SK-MEL-5 (cell line): Measurements from ENCODE around the gene ATP1B3. TPM values are rescaled to one million over a fixed set of nuclear protein-coding genes. Genes with fewer than 3 reads are reported as not detected.

ENCODE experiments used
- DNase-seq: peaks from one replicate; pipeline ENCODE4 v3.0.0-alpha.2; 2016; ENCODE audit warnings: low read depth, low spot score
- in situ Hi-C: cut with HindIII; loops from 2 replicates; pipeline ENCODE4 v1.10.0; 2016; ENCODE audit warnings: low sequenced_read_pairs, high pct_unique_total_duplicates, low pct_unique_long_range_greater_than_20kb
- total RNA-seq: library from RNA; depleted of rRNA; stranded (reverse); fragments of >200 nt; shearing (Covaris generic); gene quantifications from 2 replicates; pipeline ENCODE4 v1.2.3, GENCODE V29; 2014

Gene ATP1B3
- total RNA-seq, 1 experiment from 2014 or later, result 81.6 TPM

DNA sequence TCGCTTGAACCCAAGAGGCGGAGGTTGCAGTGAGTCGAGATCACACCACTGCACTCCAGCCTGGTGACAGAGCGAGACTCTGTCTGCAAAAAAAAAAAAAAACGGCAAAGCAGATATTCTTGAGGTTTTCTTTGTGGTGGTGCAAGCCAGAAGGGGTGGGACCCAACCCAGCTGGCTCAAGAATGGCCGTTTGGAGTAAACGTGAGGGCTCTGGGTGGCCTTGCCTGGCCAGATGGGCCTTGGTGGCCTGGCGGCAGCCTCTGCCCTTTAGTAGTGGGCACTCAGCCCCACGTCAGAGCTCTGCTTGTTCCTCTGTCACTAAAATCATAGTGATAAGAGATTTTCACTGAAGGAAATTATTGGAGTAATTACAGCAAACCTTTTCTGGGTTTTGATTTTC is 50.5 kb downstream of the ATP1B3 start:
- DNase-seq, result no peak
- in situ Hi-C loops, result no loop called here

DNA sequence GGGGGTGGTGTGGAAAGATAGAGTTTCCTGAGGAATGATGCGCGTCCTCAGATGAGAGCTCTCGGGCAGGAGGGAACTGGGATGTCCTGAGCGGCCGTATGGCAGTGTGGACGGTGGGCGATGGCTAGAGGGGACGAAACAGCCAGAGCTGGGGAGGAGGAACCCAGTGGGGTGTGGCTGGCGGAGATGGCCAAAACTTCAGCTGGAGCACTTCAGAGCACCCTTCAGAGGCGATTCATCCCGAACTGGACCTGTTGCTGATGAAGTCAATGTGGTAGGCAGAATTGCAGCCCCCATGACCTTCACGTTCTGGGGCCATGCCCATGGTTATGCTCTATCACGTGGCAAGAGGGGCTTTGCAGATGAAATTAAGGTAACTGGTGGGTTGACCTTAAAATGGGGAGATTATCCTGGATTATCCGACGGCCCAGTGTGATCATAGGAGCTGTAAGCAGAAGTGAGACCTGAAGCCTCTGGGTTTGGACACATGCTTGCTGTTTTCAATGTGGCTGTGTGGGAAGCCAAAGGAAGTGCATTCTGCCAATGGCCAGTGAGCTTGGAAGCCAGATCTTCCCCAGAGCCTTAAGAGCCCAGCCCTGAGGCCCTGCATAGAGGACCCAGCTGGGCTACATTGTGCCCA is 52.3 kb downstream of the ATP1B3 start:
- no peak for DNase-seq
- in situ Hi-C loops, result no loop called here

DNA sequence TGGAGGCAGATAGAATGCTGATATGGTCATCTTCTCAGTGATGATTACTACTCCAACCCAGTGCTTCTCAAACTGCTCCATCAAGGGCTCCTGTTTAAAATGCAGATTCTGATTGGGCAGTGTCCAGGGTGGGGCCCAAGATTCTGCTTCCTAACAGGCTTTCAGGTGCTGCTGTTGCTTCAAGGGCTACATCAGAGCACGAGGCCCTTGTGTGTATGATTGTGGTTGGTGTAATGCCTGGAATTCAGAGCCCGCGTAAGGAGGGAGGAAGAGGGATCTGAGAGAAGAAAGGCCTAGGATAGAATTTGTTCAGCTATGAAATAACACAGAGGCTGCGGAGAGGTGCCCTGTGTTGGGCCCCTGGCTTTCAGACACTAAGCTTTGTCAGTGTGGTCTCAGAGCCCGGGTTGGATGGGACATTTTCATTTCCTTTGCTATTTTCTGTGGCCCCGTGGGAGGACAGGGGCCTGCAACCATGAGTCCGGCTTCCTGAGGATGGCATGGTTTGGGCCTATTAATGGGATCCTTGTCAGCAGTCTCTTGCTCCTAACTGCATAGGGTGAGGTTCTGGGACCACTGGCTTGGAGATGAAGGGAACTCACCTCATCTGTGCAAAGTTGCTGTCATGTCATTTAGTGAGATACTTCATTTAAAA is 53.0 kb downstream of the ATP1B3 start:
- in situ Hi-C loops, result no loop called here
- DNase-seq, result no peak

DNA sequence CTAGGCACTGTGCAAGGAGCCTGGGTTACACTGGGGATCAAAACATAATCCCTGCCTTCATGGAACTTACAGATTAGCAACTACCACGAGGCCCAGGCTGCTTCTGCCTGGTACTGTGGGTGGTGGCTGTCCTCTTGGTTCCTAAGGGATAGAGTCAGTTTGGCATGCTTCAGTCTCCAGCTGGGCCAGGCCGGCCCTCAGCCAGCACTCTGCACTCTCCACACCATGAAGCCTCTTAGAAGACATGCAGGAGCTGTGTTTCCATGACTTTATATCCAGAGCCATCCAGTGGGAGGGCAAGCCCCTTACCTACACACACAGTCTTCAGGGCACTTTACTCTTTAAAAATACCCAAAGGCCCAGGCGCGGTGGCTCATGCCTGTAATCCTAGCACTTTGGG is 54.4 kb downstream of the ATP1B3 start:
- in situ Hi-C loops, result no loop called here

DNA sequence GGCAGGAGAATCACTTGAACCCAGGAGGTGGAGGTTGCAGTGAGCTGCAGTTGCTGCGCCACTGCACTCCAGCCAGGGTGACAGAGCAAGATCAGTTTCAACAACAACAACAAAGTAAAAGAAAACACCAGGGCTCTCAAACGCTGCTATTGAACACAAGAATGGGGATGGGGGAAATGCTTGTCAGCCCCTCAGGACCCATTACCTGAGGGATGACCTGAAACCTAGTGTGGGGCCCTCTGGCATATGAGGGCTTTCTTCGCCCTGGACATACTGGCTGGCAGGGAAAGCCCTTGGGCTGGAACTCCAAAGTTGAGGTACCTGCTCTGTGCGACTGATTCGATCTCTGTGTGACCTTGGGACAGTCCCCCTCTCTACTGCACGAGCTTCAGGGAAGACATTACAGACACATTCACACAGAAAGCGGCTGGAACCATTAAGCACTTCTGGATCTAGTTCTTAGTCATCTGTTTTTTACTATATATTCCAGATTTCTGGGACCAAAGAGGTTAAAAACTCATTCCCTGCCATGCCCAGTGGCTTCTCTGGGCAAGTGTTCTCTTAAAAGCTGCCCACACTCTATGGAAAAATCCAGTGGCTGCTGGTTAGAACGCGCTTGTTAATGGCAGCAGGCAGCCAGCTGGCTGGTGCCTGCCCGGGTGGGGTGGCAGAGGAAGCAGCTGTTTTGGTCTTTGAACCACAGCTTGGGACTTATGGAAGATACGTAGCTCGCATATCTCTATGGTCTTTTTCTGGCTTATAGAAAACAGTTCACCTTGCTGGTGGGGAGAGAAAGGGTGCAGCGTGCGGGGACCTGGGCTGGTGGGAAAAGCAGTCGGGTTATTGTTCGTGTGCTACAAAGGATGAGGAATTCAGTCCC is 57.2 kb downstream of the ATP1B3 start:
- in situ Hi-C loops, result no loop called here
- no peak for DNase-seq

More for the DNA sequence above, 54.4 kb downstream of the ATP1B3 start:
- DNase-seq, result no peak

DNA sequence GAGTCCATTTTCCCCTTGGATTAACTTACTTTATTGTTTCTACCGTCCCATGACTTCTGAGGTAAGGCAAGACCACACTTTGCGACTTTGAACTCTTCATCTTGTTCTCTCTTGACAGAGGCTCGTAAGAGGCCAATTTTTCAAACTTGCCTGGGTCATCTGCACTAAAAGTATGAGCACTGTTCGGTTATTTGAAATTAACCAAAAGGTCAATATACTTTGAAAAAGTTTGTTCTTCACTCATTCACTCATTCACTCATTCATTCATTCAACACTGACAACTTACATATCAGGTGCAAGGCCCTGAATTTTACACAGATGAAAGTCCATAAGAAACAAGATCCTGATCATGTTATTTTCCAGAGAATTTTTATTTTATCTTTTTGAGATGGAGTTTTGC is 57.9 kb downstream of the ATP1B3 start:
- in situ Hi-C loops, result no loop called here
- DNase-seq, result no peak

DNA sequence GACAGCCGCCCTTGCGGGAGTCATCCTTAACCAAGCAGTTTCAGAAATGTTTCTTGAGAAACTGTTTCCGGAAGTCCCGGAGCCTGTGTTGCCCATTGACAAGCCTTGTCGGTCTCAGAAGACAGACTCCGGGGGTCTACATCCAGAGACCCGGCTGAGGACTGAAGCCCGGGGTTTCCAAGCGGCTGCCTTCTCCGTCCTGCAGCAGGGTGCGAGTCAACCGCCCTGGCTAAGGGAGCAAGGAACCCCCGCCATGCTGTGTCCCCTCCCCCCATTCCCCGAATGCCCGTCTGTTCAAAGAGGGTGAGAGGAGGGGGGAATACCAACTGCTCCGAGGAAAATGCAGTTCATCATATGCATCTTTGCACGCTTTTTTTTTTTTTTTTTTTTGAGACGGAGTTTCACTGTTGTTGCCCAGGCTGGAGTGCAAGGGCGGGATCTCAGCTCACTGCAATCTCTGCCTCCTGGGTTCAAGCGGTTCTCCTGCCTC is 61.6 kb downstream of the ATP1B3 start:
- no peak for DNase-seq
- in situ Hi-C loops, result no loop called here

GRCh38 chr3:141939759-141940158 is 63.3 kb downstream of the ATP1B3 start:
- DNase-seq, result no peak
- in situ Hi-C loops, result no loop called here

- DNase-seq, result peak; percentile 62
- in situ Hi-C loops, result no loop called here
Measured at GRCh38 chr3:141940194-141940776, 63.8 kb downstream of the ATP1B3 start.

- in situ Hi-C loops, result no loop called here
- no peak for DNase-seq
Measured at GRCh38 chr3:141941093-141941492, 64.7 kb downstream of the ATP1B3 start.

GRCh38 chr3:141942006-141942405 is 65.6 kb downstream of the ATP1B3 start:
- in situ Hi-C loops, result no loop called here

DNA sequence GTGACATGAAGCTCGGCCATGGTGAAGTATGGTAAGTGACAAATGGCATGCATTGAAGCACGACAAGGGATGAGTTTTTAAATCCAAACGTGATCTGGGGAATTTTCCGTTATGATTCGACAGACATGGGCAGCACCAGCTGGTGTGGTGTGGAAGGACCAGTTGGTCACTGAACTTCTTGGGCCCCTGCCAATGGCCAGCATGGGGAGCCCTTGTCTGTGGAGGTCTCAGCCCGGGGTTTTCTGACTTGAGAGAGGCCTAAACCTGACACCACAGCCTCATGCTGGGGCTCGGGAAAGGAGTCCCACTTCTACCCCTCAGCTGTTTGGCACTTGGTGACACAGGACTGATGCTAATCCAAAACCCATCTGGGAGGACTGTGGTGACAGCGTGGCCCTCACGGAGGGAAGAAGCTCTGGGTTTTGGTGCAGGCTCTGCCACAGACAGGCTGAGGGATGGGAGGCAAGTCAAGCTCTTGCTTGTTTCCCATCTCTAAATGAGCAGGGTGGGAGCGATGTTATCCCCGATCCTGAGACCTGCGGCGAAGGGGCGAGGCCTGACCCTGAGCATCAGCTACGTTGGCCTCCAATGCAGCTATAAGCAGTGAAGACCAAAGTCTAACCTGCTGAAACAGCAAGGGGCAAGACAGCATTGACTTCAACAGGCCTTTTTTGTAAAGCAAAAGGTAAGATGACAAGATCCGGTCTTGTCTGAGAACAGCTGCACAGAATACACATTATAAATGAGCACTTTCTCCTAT is 69.5 kb downstream of the ATP1B3 start:
- DNase-seq, result no peak
- in situ Hi-C loops, result no loop called here

More at GRCh38 chr3:141942006-141942405, 65.6 kb downstream of the ATP1B3 start:
- no peak for DNase-seq

GRCh38 chr3:141949399-141949798 is 73.0 kb downstream of the ATP1B3 start:
- DNase-seq, result no peak
- in situ Hi-C loops, result no loop called here

DNA sequence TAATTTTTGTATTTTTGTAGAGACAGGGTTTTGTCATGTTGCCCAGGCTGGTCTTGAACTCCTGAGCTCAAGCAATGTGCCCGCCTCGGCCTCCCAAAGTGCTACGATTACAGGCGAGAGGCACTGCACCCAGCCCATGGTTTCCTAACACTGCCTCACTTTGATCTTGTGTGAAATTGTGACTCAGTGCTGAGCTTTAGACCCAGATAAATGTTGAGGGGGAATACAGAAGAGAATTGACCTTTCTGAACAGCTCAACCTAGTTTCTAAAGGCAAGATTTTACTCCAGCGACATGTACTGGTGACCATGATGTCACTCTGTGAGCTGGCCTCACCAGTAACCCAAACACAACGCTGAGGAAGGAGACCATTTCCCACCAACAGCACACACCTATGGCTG is 73.5 kb downstream of the ATP1B3 start:
- in situ Hi-C loops, result no loop called here
- no peak for DNase-seq

DNA sequence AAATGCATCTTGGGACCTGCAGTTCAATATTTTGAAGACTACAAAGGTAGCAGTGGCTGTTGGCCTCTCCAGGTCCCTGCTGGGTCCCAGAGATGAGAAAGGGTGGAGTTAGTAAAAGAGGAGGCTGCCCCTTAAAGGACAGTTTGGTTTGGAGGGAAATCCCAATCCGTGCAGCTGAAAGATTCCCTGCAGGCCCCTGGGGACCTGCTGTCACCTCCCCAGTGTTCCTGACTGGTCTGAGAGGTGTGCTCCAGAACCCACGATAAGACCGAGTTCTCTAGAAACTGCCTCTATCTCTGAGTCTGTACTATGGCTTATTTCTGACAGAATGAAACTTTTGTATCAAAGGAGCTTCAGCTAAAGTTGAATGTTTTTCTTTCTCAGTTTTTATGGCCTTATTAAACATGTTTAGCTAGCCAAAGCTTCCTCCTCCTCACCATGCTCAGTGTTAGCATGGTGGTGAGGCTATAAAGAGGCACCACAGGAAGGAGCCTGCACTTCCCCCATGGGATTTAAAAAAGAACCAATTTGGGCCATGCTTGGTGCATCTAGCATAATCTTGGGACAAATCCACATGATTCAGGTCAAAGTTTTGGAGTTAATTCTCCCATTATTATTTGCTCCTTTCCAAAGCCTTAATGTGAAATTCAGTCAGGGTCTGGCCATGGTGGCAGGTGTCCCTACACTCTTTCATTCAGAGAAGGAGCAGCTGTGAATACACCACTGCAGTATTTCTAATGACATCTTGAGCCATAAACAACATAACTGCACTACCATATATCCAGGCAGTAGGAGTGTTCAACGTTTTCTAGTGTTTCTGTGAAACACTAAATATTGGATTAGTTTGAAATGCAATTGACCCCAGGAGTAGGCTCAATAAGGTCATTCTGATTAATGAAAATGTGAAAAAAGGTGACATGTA is 74.4 kb downstream of the ATP1B3 start:
- DNase-seq, result no peak
- in situ Hi-C loops, result no loop called here

GRCh38 chr3:141952611-141953010 is 76.2 kb downstream of the ATP1B3 start:
- in situ Hi-C loops, result no loop called here
- DNase-seq, result no peak
